Stimulated activated naive B cell treated with anti-CD40 and anti-IgM and Interleukin-4, amounts not matched to agents 10 μg/mL and 1 μg/mL and 100 μg/mL, for 72 hours (primary cell): ENCODE measurements around the gene RBM3.

Experiments
- ATAC-seq, 2 donors: fragments of 150-1000 bp; cut with Tn5 transposase; replicated peaks; 2 replicates each; pipeline ENCODE4 v1.10.0; 2021; ENCODE audit warnings: moderate library complexity in 1 of 2
- DNase-seq: peaks from one replicate; pipeline ENCODE4 v3.0.0; 2021
- H3K27ac Mint-ChIP-seq: one replicate; pipeline ENCODE4 v1.8.0; 2022; ENCODE audit warnings: mild to moderate bottlenecking, mixed read lengths
- H3K27me3 Mint-ChIP-seq, 2 donors: one replicate each; pipeline ENCODE4 v1.8.0; 2022; ENCODE audit warnings: mixed read lengths in 2 of 2
- H3K36me3 Mint-ChIP-seq, 2 donors: one replicate each; pipeline ENCODE4 v1.8.0; 2022; ENCODE audit warnings: mixed read lengths in 2 of 2, mild to moderate bottlenecking in 1 of 2
- H3K4me1 Mint-ChIP-seq, 2 donors: one replicate each; pipeline ENCODE4 v1.8.0; 2022; ENCODE audit warnings: mixed read lengths in 2 of 2, mild to moderate bottlenecking in 1 of 2
- H3K4me3 Mint-ChIP-seq, 2 donors: one replicate each; pipeline ENCODE4 v1.8.0; 2022; ENCODE audit warnings: mild to moderate bottlenecking in 2 of 2, mixed read lengths in 2 of 2, moderate library complexity in 1 of 2
- H3K9me3 Mint-ChIP-seq, 2 donors: one replicate each; pipeline ENCODE4 v1.8.0; 2022; ENCODE audit warnings: mixed read lengths in 2 of 2, mild to moderate bottlenecking in 1 of 2

The RBM3 gene

GRCh38 chrX:48558271-48558670 lies 16.0 kb upstream of the RBM3 start:
- Mint-ChIP-seq H3K4me3 (no peak overlapping the region), H3K36me3 (peaks cover 14 to 28% of the 10 kb centered on the region in 2 donors), H3K9me3 (no peaks in the 10 kb centered on the region), H3K4me1 (peaks cover 0 to 2% of the 10 kb centered on the region in 2 donors), H3K27me3 (no peaks in the 10 kb centered on the region), H3K27ac (no peak overlapping the region)
- ATAC-seq, result peak in 1 of 2 donors; percentile 47
- DNase-seq, result no peak

- Mint-ChIP-seq H3K4me1 (peaks cover 0 to 3% of the 10 kb centered on the region in 2 donors), H3K9me3 (no peaks in the 10 kb centered on the region), H3K4me3 (no peak overlapping the region), H3K27me3 (no peaks in the 10 kb centered on the region), H3K36me3 (peaks cover 17 to 31% of the 10 kb centered on the region in 2 donors), H3K27ac (no peak overlapping the region)
- ATAC-seq, result no peak
- no peak for DNase-seq
Measured at GRCh38 chrX:48559636-48560035, 14.6 kb upstream of the RBM3 start.

GRCh38 chrX:48560056-48560455 lies 14.2 kb upstream of the RBM3 start:
- Mint-ChIP-seq H3K4me3 (no peak overlapping the region), H3K27me3 (no peaks in the 10 kb centered on the region), H3K9me3 (no peaks in the 10 kb centered on the region), H3K36me3 (peaks cover 14 to 27% of the 10 kb centered on the region in 2 donors), H3K27ac (peak overlapping the region; percentile 37), H3K4me1 (peaks cover 0 to 3% of the 10 kb centered on the region in 2 donors)
- no peak for ATAC-seq
- DNase-seq, result no peak

GRCh38 chrX:48560681-48561080 lies 13.6 kb upstream of the RBM3 start:
- Mint-ChIP-seq H3K27me3 (no peaks in the 10 kb centered on the region), H3K27ac (no peak overlapping the region), H3K36me3 (peaks cover 10 to 27% of the 10 kb centered on the region in 2 donors), H3K4me3 (no peak overlapping the region), H3K4me1 (peaks cover 0 to 3% of the 10 kb centered on the region in 2 donors), H3K9me3 (no peaks in the 10 kb centered on the region)
- ATAC-seq (no peak), DNase-seq (no peak)

GRCh38 chrX:48569958-48570357 lies 4.3 kb upstream of the RBM3 start:
- Mint-ChIP-seq H3K4me3 (no peak overlapping the region), H3K4me1 (peaks cover 0 to 2% of the 10 kb centered on the region in 2 donors), H3K27me3 (no peaks in the 10 kb centered on the region), H3K27ac (no peak overlapping the region), H3K36me3 (peaks cover 4 to 7% of the 10 kb centered on the region in 2 donors), H3K9me3 (no peaks in the 10 kb centered on the region)
- peak; percentile 22 to 57 for ATAC-seq
- DNase-seq, result peak; percentile 14

GRCh38 chrX:48573690-48574269 lies 504 bp upstream of the RBM3 start:
- Mint-ChIP-seq H3K27me3 (no peaks in the 10 kb centered on the region), H3K36me3 (peaks cover 21 to 35% of the 10 kb centered on the region in 2 donors), H3K9me3 (no peaks in the 10 kb centered on the region), H3K27ac (peak overlapping the region; percentile 100), H3K4me1 (peaks cover 4 to 11% of the 10 kb centered on the region in 2 donors), H3K4me3 (peak overlapping the region; percentile 86 to 90)
- DNase-seq, result no peak
- ATAC-seq, result peak; percentile 21 to 32

- ATAC-seq (no peak), DNase-seq (no peak)
- Mint-ChIP-seq H3K4me3 (peak overlapping the region; percentile 86 to 90), H3K4me1 (peaks cover 9 to 14% of the 10 kb centered on the region in 2 donors), H3K27me3 (no peaks in the 10 kb centered on the region), H3K36me3 (peaks cover 23 to 48% of the 10 kb centered on the region in 2 donors), H3K9me3 (no peaks in the 10 kb centered on the region), H3K27ac (peak overlapping the region; percentile 100)
Measured at GRCh38 chrX:48575642-48576041, 1.4 kb downstream of the RBM3 start.

- H3K9me3 Mint-ChIP-seq, result no peaks in the 10 kb centered on the region
Measured at GRCh38 chrX:48576108-48576507, 1.8 kb downstream of the RBM3 start.

GRCh38 chrX:48578661-48579128 lies 4.4 kb downstream of the RBM3 start:
- peaks cover 9 to 13% of the 10 kb centered on the region in 2 donors for H3K4me1 Mint-ChIP-seq
- no peak for DNase-seq
- H3K27ac Mint-ChIP-seq, result peak overlapping the region; percentile 7
- peak overlapping the region; percentile 41 to 55 for H3K4me3 Mint-ChIP-seq
- H3K27me3 Mint-ChIP-seq, result no peaks in the 10 kb centered on the region
- no peaks in the 10 kb centered on the region for H3K9me3 Mint-ChIP-seq
- H3K36me3 Mint-ChIP-seq, result peaks cover 22 to 48% of the 10 kb centered on the region in 2 donors
- ATAC-seq, result no peak

More at GRCh38 chrX:48576108-48576507, 1.8 kb downstream of the RBM3 start:
- Mint-ChIP-seq H3K36me3 (peaks cover 23 to 48% of the 10 kb centered on the region in 2 donors), H3K27ac (peak overlapping the region; percentile 100), H3K4me1 (peaks cover 9 to 14% of the 10 kb centered on the region in 2 donors), H3K4me3 (peak overlapping the region; percentile 86 to 90), H3K27me3 (no peaks in the 10 kb centered on the region)
- ATAC-seq (no peak), DNase-seq (no peak)

- no peaks in the 10 kb centered on the region for H3K27me3 Mint-ChIP-seq
- H3K9me3 Mint-ChIP-seq, result no peaks in the 10 kb centered on the region
- DNase-seq, result no peak
- H3K4me3 Mint-ChIP-seq, result no peak overlapping the region
- H3K36me3 Mint-ChIP-seq, result peaks cover 21 to 48% of the 10 kb centered on the region in 2 donors
- peaks cover 9 to 13% of the 10 kb centered on the region in 2 donors for H3K4me1 Mint-ChIP-seq
- peak overlapping the region; percentile 65 for H3K27ac Mint-ChIP-seq
- ATAC-seq, result no peak
Measured at GRCh38 chrX:48579259-48579658, 5.0 kb downstream of the RBM3 start.

GRCh38 chrX:48580662-48581061 lies 6.4 kb downstream of the RBM3 start:
- no peak for ATAC-seq

GRCh38 chrX:48584698-48585097 lies 10.4 kb downstream of the RBM3 start:
- Mint-ChIP-seq H3K4me3 (no peak overlapping the region), H3K27ac (no peak overlapping the region), H3K36me3 (peaks cover 0 to 4% of the 10 kb centered on the region in 2 donors), H3K4me1 (peaks cover 0 to 4% of the 10 kb centered on the region in 2 donors), H3K9me3 (no peaks in the 10 kb centered on the region), H3K27me3 (no peaks in the 10 kb centered on the region)
- ATAC-seq (no peak), DNase-seq (no peak)

More at GRCh38 chrX:48580662-48581061, 6.4 kb downstream of the RBM3 start:
- peaks cover 12 to 34% of the 10 kb centered on the region in 2 donors for H3K36me3 Mint-ChIP-seq
- no peak overlapping the region for H3K27ac Mint-ChIP-seq
- no peaks in the 10 kb centered on the region for H3K27me3 Mint-ChIP-seq
- no peak for DNase-seq
- no peaks in the 10 kb centered on the region for H3K9me3 Mint-ChIP-seq
- H3K4me1 Mint-ChIP-seq, result peaks cover 7 to 11% of the 10 kb centered on the region in 2 donors
- no peak overlapping the region for H3K4me3 Mint-ChIP-seq

- no peak for DNase-seq
- Mint-ChIP-seq H3K36me3 (no peaks in the 10 kb centered on the region), H3K27ac (no peak overlapping the region), H3K9me3 (no peaks in the 10 kb centered on the region), H3K4me3 (no peak overlapping the region), H3K27me3 (peaks cover 0 to 6% of the 10 kb centered on the region in 2 donors), H3K4me1 (no peaks in the 10 kb centered on the region)
- no peak for ATAC-seq
Measured at GRCh38 chrX:48589482-48590162, 15.3 kb downstream of the RBM3 start.

- no peak overlapping the region for H3K4me3 Mint-ChIP-seq
- no peaks in the 10 kb centered on the region for H3K36me3 Mint-ChIP-seq
- no peak overlapping the region for H3K27ac Mint-ChIP-seq
- DNase-seq (no peak), ATAC-seq (no peak)
- H3K4me1 Mint-ChIP-seq, result no peaks in the 10 kb centered on the region
- no peaks in the 10 kb centered on the region for H3K9me3 Mint-ChIP-seq
- H3K27me3 Mint-ChIP-seq, result peaks cover 0 to 6% of the 10 kb centered on the region in 2 donors
Measured at GRCh38 chrX:48590203-48591103, 16.2 kb downstream of the RBM3 start.
